ENCODE data around the gene OR5M8.

Gene OR5M8

DNA sequence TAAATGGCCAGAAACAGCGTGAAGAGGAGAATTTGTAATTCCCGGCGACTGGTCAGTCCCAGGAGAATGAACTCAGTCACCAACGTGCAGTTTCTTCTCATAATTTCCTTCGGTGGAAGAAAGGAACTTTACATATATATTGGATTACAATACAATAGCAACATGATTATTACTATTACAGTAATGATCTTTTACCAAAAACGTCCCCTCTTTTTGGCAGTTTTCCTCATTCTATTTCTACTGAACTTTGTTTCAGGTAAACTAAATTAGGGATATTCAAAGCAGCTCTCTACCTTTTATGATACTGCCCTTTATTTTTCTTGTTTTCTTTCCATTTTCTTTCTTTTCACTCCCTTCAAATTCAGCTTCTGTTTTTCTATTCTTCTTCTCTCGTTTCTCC, at the start of gene OR5M8:
OR5M8 (minus strand) TSS at position 101 of the 400 bp plus-strand sequence; CDS start at position 101, 0 bp downstream.
- DNase-seq (ENCODE audit: low read depth in 3 of 3), result no peak

GRCh38 chr11:56533054-56533740, 42.0 kb upstream of the OR5M8 start:
- DNase-seq (ENCODE audit: low read depth in 3 of 3), result no peak

GRCh38 chr11:56531856-56532255, 40.7 kb upstream of the OR5M8 start:
- DNase-seq (ENCODE audit: low read depth in 3 of 3), result no peak

DNA sequence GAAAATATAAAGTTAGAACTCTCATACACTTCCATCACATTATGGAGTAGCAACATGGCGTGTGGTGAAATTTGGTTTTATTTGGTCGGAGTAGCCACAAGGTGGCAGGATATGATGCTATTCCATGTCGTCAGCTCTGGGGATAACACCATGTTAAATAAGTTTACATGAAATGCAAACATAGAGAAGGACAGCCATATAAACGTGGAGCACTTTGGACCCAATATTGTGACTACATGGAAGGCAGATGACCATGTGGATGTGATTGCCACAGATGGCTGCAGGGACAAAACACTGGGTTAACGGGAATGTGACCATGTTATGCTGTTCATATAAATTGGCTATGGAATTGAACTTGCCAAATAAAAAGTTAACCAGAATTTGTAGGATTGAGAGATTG, 30.8 kb upstream of the OR5M8 start:
- no peak for DNase-seq (ENCODE audit: low read depth in 3 of 3)

- no peak for DNase-seq (ENCODE audit: low read depth in 3 of 3)
These were observed 22.1 kb upstream of the OR5M8 start for GRCh38 chr11:56513280-56513679.

DNA sequence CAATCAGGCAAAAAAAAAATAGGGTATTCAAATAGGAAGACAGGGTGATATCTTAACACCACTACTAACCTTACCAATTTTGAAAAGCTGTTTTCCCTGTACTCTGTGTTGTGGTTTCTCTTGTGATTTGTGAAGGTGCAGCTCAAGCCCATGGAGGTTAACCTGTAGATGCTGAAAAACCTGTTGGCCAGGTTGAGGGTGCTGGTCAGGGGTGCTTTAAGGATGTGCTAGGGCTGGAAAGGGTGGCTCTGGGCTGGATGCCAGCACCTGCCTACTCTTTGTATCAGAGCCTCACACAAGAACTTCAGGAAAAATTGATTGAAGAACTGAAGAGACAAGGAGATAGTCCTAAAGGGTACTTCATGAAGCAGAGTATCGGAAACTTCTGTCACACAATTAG, 18.3 kb upstream of the OR5M8 start:
- no peak for DNase-seq (ENCODE audit: low read depth in 3 of 3)

DNA sequence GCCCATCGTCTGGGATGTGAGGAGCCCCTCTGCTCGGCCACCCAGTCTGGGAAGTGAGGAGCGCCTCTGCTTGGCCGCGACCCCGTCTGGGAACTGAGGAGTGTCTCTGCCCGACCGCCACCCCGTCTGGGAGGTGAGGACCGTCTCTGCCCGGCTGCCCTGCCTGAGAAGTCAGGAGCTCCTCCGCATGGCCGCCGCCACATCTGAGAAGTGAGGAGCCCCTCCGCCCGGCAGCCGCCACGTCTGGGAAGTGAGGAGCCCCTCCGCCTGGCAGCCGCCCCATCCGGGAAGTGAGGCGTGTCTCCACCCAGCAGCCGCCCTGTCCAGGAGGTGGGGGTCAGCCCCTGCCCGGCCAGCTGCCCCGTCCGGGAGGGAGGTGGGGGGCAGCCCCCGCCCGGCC, 5.8 kb upstream of the OR5M8 start:
- no peak for DNase-seq (ENCODE audit: low read depth in 3 of 3)

DNA sequence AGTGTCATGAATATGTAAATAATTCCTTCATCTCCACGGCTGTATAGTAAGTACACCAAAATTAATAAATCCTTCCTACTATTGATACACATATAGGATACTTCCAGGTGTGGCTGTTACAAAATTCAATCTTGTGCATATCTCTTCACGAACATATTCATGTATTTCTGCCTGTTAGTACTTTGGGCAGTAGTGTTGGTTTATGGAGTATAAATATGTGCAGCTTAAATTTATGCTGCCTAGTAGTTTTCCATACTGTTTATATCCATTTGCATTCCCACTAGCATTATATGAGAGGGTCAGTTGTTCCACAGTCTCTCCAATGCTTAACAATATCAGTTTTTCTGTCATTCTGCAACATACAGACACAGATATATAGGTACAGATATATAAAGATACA, 3.9 kb upstream of the OR5M8 start:
- DNase-seq (ENCODE audit: low read depth in 3 of 3), result no peak

DNA sequence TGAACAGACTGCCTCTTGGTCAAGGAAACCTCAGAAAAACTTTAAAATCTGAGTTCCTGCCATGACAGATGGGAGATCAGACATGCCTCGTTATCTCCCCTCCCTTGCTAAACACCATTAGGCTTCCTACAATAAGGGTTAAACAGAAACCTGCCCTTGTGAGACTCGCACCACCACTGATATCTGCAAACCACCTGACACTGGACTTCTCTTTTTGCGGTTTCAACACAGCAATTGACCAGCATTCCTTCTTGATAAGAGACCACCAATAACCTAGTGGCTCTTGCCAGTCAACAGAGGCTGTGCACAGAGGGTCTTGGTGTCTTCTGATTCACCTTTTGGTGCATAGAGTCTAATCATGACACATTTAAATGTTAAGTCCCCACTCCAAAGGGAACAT, 4.4 kb downstream of the OR5M8 start:
- DNase-seq (ENCODE audit: low read depth in 3 of 3), result no peak

DNA sequence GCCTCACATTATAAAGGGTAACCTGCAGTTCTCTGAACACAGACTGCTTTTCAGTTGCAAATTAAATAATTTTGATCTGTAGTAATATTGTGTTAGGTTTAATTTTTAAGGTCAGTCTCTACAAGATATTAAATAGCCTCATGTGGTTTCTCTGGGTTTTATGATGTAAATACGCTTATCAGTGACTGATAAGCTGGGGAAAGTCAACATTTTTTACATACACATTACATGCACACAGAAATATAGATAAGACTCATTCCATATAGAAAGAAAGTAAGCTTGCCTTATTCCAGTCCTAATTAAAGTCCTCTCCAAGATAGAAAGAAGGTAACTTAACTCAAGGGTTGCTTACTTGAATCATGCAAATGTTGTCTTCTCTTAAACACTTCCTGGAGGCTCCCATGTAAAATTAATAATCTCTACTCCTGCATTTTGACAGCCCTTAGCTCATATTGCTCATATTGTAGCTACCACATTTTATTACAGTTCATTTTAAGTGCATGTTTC, 16.4 kb downstream of the OR5M8 start:
- no peak for DNase-seq (ENCODE audit: low read depth in 3 of 3)

DNA sequence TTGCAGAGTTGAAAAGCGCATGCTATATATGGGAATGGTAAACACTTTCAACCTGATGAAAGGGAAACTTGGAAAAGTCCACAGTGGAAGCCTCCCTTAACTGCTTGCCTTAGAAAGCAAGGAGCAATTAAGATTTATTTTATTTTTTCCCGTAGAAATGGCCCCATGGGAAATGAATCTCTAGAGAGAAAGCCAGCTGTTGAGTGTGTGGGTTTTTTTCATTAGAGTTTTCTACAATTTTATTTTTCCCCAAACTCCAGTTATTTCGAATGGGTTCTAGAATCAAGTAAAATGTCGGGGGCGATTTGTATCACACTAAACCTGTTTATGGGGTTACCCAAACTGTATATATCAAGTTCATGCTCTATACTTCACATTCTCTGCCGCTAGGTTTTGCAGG, 17.9 kb downstream of the OR5M8 start, which contains the start of gene OR5M3:
OR5M3 (minus strand) TSS at position 101 of the 400 bp plus-strand sequence. CDS start 2,855 bp downstream, outside the sequence.
- DNase-seq (ENCODE audit: low read depth in 3 of 3), result no peak

GRCh38 chr11:56457076-56457475, 34.1 kb downstream of the OR5M8 start:
- DNase-seq (ENCODE audit: low read depth in 3 of 3), result no peak

GRCh38 chr11:56453521-56453920, 37.6 kb downstream of the OR5M8 start:
- DNase-seq (ENCODE audit: low read depth in 3 of 3), result no peak
